Left ventricle myocardium inferior (tissue), 1 donor: Measurements from ENCODE around the gene SERINC3. TPM values are rescaled to one million over a fixed set of nuclear protein-coding genes. Genes with fewer than 3 reads are reported as not detected.

Experiments
- DNase-seq: peaks from one replicate; pipeline ENCODE4 v3.0.0-alpha.2; 2020
- H3K27ac ChIP-seq: fragments of 200-600 bp; replicated peaks from 2 replicates; pipeline ENCODE4 v1.8.0; 2021
- H3K27me3 ChIP-seq: fragments of 200-600 bp; 2 replicates; pipeline ENCODE4 v1.8.0; 2021; ENCODE audit warnings: low read depth
- H3K36me3 ChIP-seq: fragments of 200-600 bp; 2 replicates; pipeline ENCODE4 v1.8.0; 2021
- H3K4me1 ChIP-seq: fragments of 200-600 bp; 2 replicates; pipeline ENCODE4 v1.8.0; 2021
- H3K4me3 ChIP-seq: fragments of 200-600 bp; 2 replicates; pipeline ENCODE4 v1.8.0; 2021; ENCODE audit warnings: mild to moderate bottlenecking, moderate library complexity
- H3K9me3 ChIP-seq: fragments of 200-600 bp; replicated peaks from 2 replicates; pipeline ENCODE4 v1.8.0; 2021
- intact Hi-C: fragments of 100-400 bp; cut with micrococcal nuclease; formaldehyde crosslinking; loops from one replicate; pipeline ENCODE4 v1.11.0; 2022
- total RNA-seq: library from RNA; stranded (reverse); fragmentation: NEBNext Ultra II Directional; extraction: Animal tissue kit (Norgen Biotek cat#: 25700); gene quantifications from one replicate; pipeline ENCODE4 v1.2.1, GENCODE V29; 2021
- TF ChIP-seq, protein P1 (sequence below): fragments of 200-600 bp; IDR thresholded peaks from 2 replicates; pipeline ENCODE4 v1.8.0; 2021; ENCODE audit warnings: antibody characterized with exemption, mild to moderate bottlenecking, borderline replicate concordance
- donor health status: DM: no; HTN: yes; CAD: no; lungs with severe emphysema.

SERINC3 gene
- total RNA-seq, 1 donor from 2014 or later = 88.4 TPM

DNA sequence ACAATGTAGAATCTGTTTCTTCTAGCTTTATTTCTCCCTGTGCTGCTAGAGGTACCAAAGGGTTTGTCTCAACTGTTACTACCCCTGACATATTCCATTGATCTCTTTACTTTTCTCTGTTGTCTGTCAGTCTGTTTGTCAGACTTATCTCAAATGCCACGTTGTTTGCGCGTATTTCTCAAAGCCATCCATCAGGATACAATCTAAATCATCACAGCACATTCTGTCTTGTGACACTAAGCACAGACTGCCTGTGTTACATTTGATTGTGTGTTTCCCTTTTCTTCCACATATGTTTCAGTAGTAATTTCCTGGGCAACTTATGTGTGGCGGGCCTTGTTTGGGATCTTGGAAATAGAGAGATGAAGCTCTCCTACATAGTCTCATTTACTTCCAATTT is 30.2 kb upstream of the SERINC3 start:
- H3K36me3 ChIP-seq = no peaks in the 10 kb centered on the region
- no peak for DNase-seq
- no peaks in the 10 kb centered on the region for H3K9me3 ChIP-seq
- no peaks in the 10 kb centered on the region for H3K27me3 ChIP-seq
- H3K4me3 ChIP-seq = no peak overlapping the region
- intact Hi-C loops = no loop called here
- H3K4me1 ChIP-seq = peaks cover 61% of the 10 kb centered on the region
- TF ChIP-seq, protein P1, sequence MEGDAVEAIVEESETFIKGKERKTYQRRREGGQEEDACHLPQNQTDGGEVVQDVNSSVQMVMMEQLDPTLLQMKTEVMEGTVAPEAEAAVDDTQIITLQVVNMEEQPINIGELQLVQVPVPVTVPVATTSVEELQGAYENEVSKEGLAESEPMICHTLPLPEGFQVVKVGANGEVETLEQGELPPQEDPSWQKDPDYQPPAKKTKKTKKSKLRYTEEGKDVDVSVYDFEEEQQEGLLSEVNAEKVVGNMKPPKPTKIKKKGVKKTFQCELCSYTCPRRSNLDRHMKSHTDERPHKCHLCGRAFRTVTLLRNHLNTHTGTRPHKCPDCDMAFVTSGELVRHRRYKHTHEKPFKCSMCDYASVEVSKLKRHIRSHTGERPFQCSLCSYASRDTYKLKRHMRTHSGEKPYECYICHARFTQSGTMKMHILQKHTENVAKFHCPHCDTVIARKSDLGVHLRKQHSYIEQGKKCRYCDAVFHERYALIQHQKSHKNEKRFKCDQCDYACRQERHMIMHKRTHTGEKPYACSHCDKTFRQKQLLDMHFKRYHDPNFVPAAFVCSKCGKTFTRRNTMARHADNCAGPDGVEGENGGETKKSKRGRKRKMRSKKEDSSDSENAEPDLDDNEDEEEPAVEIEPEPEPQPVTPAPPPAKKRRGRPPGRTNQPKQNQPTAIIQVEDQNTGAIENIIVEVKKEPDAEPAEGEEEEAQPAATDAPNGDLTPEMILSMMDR = no peak
- H3K27ac ChIP-seq = peak overlapping the region; percentile 80

GRCh38 chr20:44549123-44549522 is 27.3 kb upstream of the SERINC3 start:
- Histone ChIP-seq H3K4me1 (peaks cover 55% of the 10 kb centered on the region), H3K27ac (peak overlapping the region; percentile 80), H3K4me3 (peak overlapping the region; percentile 0), H3K9me3 (no peaks in the 10 kb centered on the region), H3K27me3 (no peaks in the 10 kb centered on the region), H3K36me3 (no peaks in the 10 kb centered on the region)
- TF ChIP-seq, protein P1 = no peak
- intact Hi-C loops = no loop called here
- no peak for DNase-seq

- Histone ChIP-seq H3K27ac (peak overlapping the region; percentile 80), H3K27me3 (no peaks in the 10 kb centered on the region), H3K9me3 (no peaks in the 10 kb centered on the region), H3K4me3 (no peak overlapping the region), H3K4me1 (peaks cover 55% of the 10 kb centered on the region), H3K36me3 (no peaks in the 10 kb centered on the region)
- no peak for DNase-seq
- intact Hi-C loops = no loop called here
- TF ChIP-seq, protein P1 = no peak
Observed at GRCh38 chr20:44547419-44547818, 25.5 kb upstream of the SERINC3 start.

DNA sequence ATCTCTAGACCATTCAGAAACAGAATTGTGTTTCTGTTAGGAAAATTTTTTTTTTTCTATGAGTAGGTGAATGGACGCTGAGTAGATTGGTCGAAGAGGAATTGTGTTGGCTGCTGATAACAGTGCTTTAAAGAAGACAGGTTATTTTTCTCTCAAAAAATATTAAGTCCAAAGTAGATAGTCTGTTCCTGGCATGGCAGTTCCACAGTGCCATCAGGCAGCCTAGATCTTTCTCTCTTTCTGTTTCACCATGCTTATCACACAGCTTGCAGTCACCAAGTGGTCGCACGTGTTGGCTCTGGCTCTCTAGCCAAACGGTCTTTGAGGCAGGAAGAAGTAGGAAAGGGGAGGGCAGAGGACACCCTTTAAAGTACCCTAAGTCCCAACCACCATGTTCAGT is 22.4 kb upstream of the SERINC3 start:
- Histone ChIP-seq H3K9me3 (no peaks in the 10 kb centered on the region), H3K27ac (no peak overlapping the region), H3K36me3 (no peaks in the 10 kb centered on the region), H3K27me3 (no peaks in the 10 kb centered on the region), H3K4me1 (peaks cover 57% of the 10 kb centered on the region), H3K4me3 (no peak overlapping the region)
- intact Hi-C loops = no loop called here
- no peak for DNase-seq
- TF ChIP-seq, protein P1 = no peak

GRCh38 chr20:44543358-44543757 is 21.5 kb upstream of the SERINC3 start:
- TF ChIP-seq, protein P1 = no peak
- intact Hi-C loops = no loop called here
- Histone ChIP-seq H3K36me3 (no peaks in the 10 kb centered on the region), H3K27ac (no peak overlapping the region), H3K9me3 (no peaks in the 10 kb centered on the region), H3K4me1 (peaks cover 55% of the 10 kb centered on the region), H3K4me3 (no peak overlapping the region), H3K27me3 (no peaks in the 10 kb centered on the region)
- no peak for DNase-seq

- Histone ChIP-seq H3K4me3 (no peak overlapping the region), H3K27ac (peak overlapping the region; percentile 39), H3K27me3 (no peaks in the 10 kb centered on the region), H3K4me1 (peaks cover 50% of the 10 kb centered on the region), H3K36me3 (no peaks in the 10 kb centered on the region), H3K9me3 (no peaks in the 10 kb centered on the region)
- TF ChIP-seq, protein P1 = no peak
- intact Hi-C loops = no loop called here
- DNase-seq = no peak
Observed at GRCh38 chr20:44542890-44543289, 21.0 kb upstream of the SERINC3 start.
